ENCODE results near the gene MYO10.
"Not testable (repeated sequence)": the region's sequence is repeated elsewhere in the genome, so short reads cannot be mapped to it uniquely, and the experiment has no call there.

Gene MYO10

DNA sequence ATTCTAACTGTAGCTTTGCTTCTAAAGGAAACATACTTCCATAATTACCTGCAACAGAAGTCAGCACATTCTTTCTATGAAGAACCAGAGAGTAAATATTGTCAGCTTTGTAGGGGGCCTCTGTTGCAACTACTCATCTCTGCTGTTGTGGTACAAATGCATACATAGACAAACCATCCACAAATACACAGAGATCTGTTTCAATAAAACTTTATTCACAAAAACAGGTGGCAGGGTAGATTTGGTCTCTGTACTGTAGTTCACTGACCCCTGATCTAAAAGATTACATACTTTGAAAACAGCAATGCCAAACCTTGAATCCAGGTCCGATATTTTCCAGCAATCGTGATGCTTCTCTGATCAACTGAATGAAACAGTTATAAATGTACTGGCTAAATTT is 274.4 kb downstream of the MYO10 start:
- no peak overlapping the region for H3K4me3 ChIP-seq (replicated peaks; ENCODE audit: low read depth, low read length)
- no peaks in the 10 kb centered on the region for H3K36me3 ChIP-seq (ENCODE audit: control insufficient read depth, insufficient read depth, low read length)
- no peak for DNase-seq (ENCODE audit: extremely low read depth, insufficient read length)
- no peaks in the 10 kb centered on the region for H3K27me3 ChIP-seq (replicated peaks; ENCODE audit: control insufficient read depth, insufficient read depth, low read length)
- TF ChIP-seq, protein P1, sequence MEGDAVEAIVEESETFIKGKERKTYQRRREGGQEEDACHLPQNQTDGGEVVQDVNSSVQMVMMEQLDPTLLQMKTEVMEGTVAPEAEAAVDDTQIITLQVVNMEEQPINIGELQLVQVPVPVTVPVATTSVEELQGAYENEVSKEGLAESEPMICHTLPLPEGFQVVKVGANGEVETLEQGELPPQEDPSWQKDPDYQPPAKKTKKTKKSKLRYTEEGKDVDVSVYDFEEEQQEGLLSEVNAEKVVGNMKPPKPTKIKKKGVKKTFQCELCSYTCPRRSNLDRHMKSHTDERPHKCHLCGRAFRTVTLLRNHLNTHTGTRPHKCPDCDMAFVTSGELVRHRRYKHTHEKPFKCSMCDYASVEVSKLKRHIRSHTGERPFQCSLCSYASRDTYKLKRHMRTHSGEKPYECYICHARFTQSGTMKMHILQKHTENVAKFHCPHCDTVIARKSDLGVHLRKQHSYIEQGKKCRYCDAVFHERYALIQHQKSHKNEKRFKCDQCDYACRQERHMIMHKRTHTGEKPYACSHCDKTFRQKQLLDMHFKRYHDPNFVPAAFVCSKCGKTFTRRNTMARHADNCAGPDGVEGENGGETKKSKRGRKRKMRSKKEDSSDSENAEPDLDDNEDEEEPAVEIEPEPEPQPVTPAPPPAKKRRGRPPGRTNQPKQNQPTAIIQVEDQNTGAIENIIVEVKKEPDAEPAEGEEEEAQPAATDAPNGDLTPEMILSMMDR (IDR thresholded peaks at IDR 0.05; ENCODE audit: insufficient read depth, low read length, poor library complexity, severe bottlenecking), result no peak

DNA sequence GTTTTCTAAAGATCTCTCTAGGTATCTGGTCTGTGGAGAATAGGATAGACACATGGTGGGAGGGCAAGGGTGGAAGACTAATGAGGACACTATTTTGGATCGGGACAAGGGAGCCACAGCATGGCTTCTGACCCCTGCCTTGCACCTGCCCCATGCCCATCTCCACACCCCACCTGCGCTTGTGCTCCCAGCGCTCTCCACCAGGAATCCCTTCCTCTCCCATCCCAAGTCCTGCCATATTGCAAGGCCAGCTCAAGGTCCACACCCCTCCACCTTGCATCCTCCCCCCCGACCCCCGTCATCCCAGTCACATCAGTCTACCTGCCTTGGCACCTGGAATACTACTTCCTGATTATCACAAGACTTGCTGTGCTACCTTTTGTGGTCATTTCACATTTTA is 275.1 kb downstream of the MYO10 start:
- no peak overlapping the region for H3K4me3 ChIP-seq (replicated peaks; ENCODE audit: low read depth, low read length)
- TF ChIP-seq, protein P1 (IDR thresholded peaks at IDR 0.05; ENCODE audit: insufficient read depth, low read length, poor library complexity, severe bottlenecking), result no peak
- no peaks in the 10 kb centered on the region for H3K36me3 ChIP-seq (ENCODE audit: control insufficient read depth, insufficient read depth, low read length)
- no peaks in the 10 kb centered on the region for H3K27me3 ChIP-seq (replicated peaks; ENCODE audit: control insufficient read depth, insufficient read depth, low read length)
- DNase-seq (ENCODE audit: extremely low read depth, insufficient read length), result no peak

DNA sequence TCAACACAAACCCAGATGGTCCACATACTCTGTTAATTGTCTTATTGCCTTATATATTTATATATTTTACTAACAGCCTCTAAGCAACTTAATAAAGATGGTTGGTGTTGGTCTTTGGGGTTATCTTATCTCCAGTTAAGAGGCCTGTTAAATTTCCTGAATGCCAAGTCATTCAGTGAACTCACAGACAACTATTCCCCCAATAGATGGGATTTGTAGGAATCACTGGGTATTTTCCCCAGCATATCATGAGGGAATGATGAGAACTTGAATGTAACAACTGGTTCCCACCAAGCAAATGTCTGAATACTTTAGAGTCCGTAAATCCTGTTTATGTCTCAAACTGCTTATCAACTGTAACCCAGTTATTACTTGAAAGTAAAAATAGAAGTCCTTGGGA is 276.6 kb downstream of the MYO10 start:
- no peak overlapping the region for H3K4me3 ChIP-seq (replicated peaks; ENCODE audit: low read depth, low read length)
- H3K27me3 ChIP-seq (replicated peaks; ENCODE audit: control insufficient read depth, insufficient read depth, low read length), result no peaks in the 10 kb centered on the region
- TF ChIP-seq, protein P1 (IDR thresholded peaks at IDR 0.05; ENCODE audit: insufficient read depth, low read length, poor library complexity, severe bottlenecking), result no peak
- no peak for DNase-seq (ENCODE audit: extremely low read depth, insufficient read length)
- no peaks in the 10 kb centered on the region for H3K36me3 ChIP-seq (ENCODE audit: control insufficient read depth, insufficient read depth, low read length)

DNA sequence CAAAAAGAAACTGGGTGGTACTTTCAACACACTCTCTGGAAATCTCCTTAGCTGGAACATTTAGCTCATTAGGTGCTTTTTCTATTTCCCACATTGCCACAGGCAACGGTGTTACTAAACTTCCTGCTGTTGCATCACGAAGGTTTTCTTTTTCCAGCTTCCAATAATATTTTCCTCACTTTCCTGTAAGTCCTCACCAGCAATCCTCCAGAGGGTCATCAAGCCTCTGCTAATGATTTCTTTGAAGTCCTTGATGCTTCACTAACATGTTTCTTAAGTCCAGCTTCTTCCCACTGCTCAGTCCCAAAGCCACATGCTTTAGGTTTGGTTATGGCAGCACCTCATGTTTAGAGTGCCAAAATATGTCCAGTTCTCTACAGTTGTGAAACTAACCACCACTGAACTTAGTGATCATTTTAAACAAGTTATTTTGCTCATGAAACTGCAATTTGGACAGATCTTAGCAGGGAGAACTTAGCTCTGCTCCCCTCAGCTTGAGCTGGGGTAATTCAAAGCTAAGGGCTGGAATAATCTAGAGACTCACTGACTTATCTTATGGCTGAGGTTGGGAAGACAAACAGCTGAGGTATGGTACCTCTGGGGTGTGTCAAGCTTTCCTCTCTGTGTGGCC is 279.4 kb downstream of the MYO10 start:
- TF ChIP-seq, protein P1 (IDR thresholded peaks at IDR 0.05; ENCODE audit: insufficient read depth, low read length, poor library complexity, severe bottlenecking), result no peak
- no peaks in the 10 kb centered on the region for H3K27me3 ChIP-seq (replicated peaks; ENCODE audit: control insufficient read depth, insufficient read depth, low read length)
- H3K36me3 ChIP-seq (ENCODE audit: control insufficient read depth, insufficient read depth, low read length), result no peaks in the 10 kb centered on the region
- no peak for DNase-seq (ENCODE audit: extremely low read depth, insufficient read length)
- H3K4me3 ChIP-seq (replicated peaks; ENCODE audit: low read depth, low read length), result no peak overlapping the region

DNA sequence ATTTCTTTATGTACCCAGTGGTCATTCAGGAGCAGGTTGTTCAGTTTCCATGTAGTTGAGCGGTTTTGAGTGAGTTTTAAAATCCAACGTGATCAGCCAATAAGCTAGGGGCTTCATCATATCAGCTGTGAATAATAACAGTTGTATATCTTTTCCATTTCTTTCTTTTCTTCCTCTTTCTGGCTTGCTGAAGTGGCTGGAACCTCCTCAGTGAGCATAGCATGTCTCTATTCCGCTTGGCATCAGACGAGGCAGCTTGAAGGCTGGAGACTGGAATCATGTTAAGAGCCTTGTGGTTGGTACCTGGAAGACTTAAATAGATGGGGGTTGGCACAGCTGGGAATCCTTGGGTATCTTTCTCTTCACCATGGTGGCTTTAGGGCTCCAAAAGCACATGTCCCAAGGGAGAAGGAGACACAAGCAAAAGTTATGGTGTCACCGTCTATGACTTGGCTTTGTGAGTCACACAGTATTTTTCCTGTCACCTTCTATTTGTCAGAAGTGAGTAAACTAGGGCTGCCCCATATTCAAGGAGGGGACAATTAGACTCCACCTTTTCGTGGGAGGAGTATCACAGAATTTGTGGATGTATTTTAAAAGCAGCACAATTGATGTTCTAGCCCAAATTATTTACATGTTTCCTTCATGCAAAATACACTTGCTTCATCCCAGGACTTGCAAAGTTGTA is 281.3 kb downstream of the MYO10 start:
- Histone ChIP-seq H3K36me3 (ENCODE audit: control insufficient read depth, insufficient read depth, low read length) (no peaks in the 10 kb centered on the region), H3K4me3 (replicated peaks; ENCODE audit: low read depth, low read length) (no peak overlapping the region), H3K27me3 (replicated peaks; ENCODE audit: control insufficient read depth, insufficient read depth, low read length) (no peaks in the 10 kb centered on the region)
- TF ChIP-seq, protein P1 (IDR thresholded peaks at IDR 0.05; ENCODE audit: insufficient read depth, low read length, poor library complexity, severe bottlenecking), result no peak
- no peak for DNase-seq (ENCODE audit: extremely low read depth, insufficient read length)

DNA sequence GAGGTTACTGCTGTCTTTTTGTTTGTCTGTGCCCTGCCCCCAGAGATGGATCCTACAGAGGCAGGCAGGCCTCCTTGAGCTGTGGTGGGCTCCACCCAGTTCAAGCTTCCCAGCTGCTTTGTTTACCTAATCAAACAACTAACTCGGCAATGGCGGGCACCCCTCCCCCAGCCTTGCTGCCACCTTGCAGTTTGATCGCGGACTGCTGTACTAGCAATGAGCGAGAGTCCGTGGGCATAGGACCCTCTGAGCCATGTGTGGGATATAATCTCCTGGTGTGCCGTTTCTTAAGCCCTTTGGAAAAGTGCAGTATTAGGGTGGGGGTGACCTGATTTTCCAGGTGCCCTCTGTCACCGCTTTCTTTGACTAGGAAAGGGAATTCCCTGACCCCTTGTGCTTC is 287.3 kb downstream of the MYO10 start:
- not testable (repeated sequence) for H3K36me3 ChIP-seq (ENCODE audit: control insufficient read depth, insufficient read depth, low read length); DNase-seq (ENCODE audit: extremely low read depth, insufficient read length); H3K27me3 ChIP-seq (replicated peaks; ENCODE audit: control insufficient read depth, insufficient read depth, low read length); H3K4me3 ChIP-seq (replicated peaks; ENCODE audit: low read depth, low read length)

Measured in GM06990 (cell line).